CD4-positive, alpha-beta memory T cell (primary cell): ENCODE results near the gene APOH. TPM values are rescaled to one million over a fixed set of nuclear protein-coding genes. Genes with fewer than 3 reads are reported as not detected.

Experiments
- CTCF ChIA-PET: fragments of 350-600 bp; sonication (Branson Sonifier 250); formaldehyde crosslinking; loops from one replicate; lab custom pipeline; 2021; ENCODE audit warnings: inconsistent platforms; ENCODE audit not compliant: partially characterized antibody; lab: Charles Lee
- POLR2A ChIA-PET: fragments of 350-600 bp; sonication (Branson Sonifier 250); formaldehyde crosslinking; loops from one replicate; lab custom pipeline; 2021; ENCODE audit not compliant: partially characterized antibody; lab: Charles Lee
- DNase-seq, 5 donors: peaks; one replicate each; pipeline versions ENCODE4 v3.0.0 to v3.0.0-alpha.2; 2020 to 2022; ENCODE audit warnings: mixed read lengths in 1 of 5
- H3K27ac ChIP-seq: one replicate; pipeline ENCODE4 v1.7.0; 2013; ENCODE audit warnings: low read depth, low read length
- H3K27me3 ChIP-seq: 2 replicates; pipeline ENCODE4 v1.7.0; 2013; ENCODE audit warnings: mild to moderate bottlenecking, low read length, moderate library complexity; ENCODE audit not compliant: insufficient read depth
- H3K36me3 ChIP-seq: 2 replicates; pipeline ENCODE4 v1.7.0; 2013; ENCODE audit warnings: mild to moderate bottlenecking, low read length, moderate library complexity; ENCODE audit not compliant: insufficient read depth
- H3K4me1 ChIP-seq: 2 replicates; pipeline ENCODE4 v1.7.0; 2013; ENCODE audit warnings: mild to moderate bottlenecking, low read length, moderate library complexity; ENCODE audit not compliant: insufficient read depth
- H3K4me3 ChIP-seq, 2 donors: one replicate each; pipeline ENCODE4 v1.7.0; 2013; ENCODE audit warnings: low read length in 2 of 2, mild to moderate bottlenecking in 1 of 2
- H3K9me3 ChIP-seq, 2 donors: one replicate each; pipeline ENCODE4 v1.7.0; 2013; ENCODE audit warnings: low read length in 2 of 2, control low read depth in 1 of 2; ENCODE audit not compliant: control insufficient read depth in 1 of 2
- H3K27ac Mint-ChIP-seq, 7 donors: one replicate each; pipeline ENCODE4 v1.8.0; 2020 to 2021; ENCODE audit warnings: mixed read lengths in 7 of 7, mild to moderate bottlenecking in 6 of 7, inconsistent platforms in 3 of 7, moderate library complexity in 3 of 7
- H3K27me3 Mint-ChIP-seq, 2 donors: one replicate each; pipeline ENCODE4 v1.8.0; 2020 to 2021; ENCODE audit warnings: mixed read lengths in 2 of 2
- H3K36me3 Mint-ChIP-seq, 2 donors: one replicate each; pipeline ENCODE4 v1.8.0; 2020 to 2021; ENCODE audit warnings: mixed read lengths in 2 of 2, inconsistent platforms in 1 of 2, mild to moderate bottlenecking in 1 of 2
- H3K4me1 Mint-ChIP-seq, 4 donors: one replicate each; pipeline ENCODE4 v1.8.0; 2020 to 2021; ENCODE audit warnings: mixed read lengths in 4 of 4, mild to moderate bottlenecking in 1 of 4
- H3K4me3 Mint-ChIP-seq, 8 donors: one replicate each; pipeline ENCODE4 v1.8.0; 2020 to 2021; ENCODE audit warnings: mixed read lengths in 8 of 8, mild to moderate bottlenecking in 7 of 8, moderate library complexity in 6 of 8, inconsistent platforms in 3 of 8
- H3K9me3 Mint-ChIP-seq, 8 donors: one replicate each; pipeline ENCODE4 v1.8.0; 2020 to 2021; ENCODE audit warnings: mixed read lengths in 8 of 8, mild to moderate bottlenecking in 5 of 8, inconsistent platforms in 3 of 8, moderate library complexity in 1 of 8
- intact Hi-C: fragments of 100-400 bp; cut with micrococcal nuclease; formaldehyde crosslinking; loops from one replicate; pipeline ENCODE4 v1.15.1; 2023
- polyA plus RNA-seq, 2 donors: library from polyadenylated mRNA; unstranded; fragments of 300-500 nt; fragmentation: Illumina TruSeq; gene quantifications; one replicate each; pipeline ENCODE4 v1.2.3, GENCODE V29; 2021
- total RNA-seq, 2 experiments: library from RNA; stranded (reverse); gene quantifications; one replicate each; pipeline ENCODE4 v1.2.3, GENCODE V29; 2021

Gene APOH
- total and polyA plus RNA-seq, 4 experiments from 2014 or later, result 0.44 TPM; not detected in 3

GRCh38 chr17:66214884-66215528 is 14.2 kb downstream of the APOH start:
- H3K36me3 Mint-ChIP-seq, result no peaks in the 10 kb centered on the region
- POLR2A ChIA-PET, result no interaction called here
- H3K27ac ChIP-seq, result no peak overlapping the region
- H3K4me3 Mint-ChIP-seq, result no peak overlapping the region
- H3K4me1 Mint-ChIP-seq, result no peaks in the 10 kb centered on the region
- no peaks in the 10 kb centered on the region for H3K9me3 ChIP-seq
- H3K27me3 ChIP-seq, result peaks cover 4% of the 10 kb centered on the region
- no peaks in the 10 kb centered on the region for H3K36me3 ChIP-seq
- CTCF ChIA-PET, result interaction anchor here (0.7 to 4.4 kb wide), 2 partner anchors 13 to 444 kb away, joined by 3 to 28 read pairs; no protein-coding TSS in a partner anchor
- no peak overlapping the region for H3K4me3 ChIP-seq
- no peak for DNase-seq
- intact Hi-C loops, result no loop called here
- no peak overlapping the region for H3K27ac Mint-ChIP-seq
- H3K27me3 Mint-ChIP-seq, result peaks cover 0 to 4% of the 10 kb centered on the region in 2 donors
- no peaks in the 10 kb centered on the region for H3K4me1 ChIP-seq
- H3K9me3 Mint-ChIP-seq, result no peaks in the 10 kb centered on the region

GRCh38 chr17:66211047-66211810 is 18.0 kb downstream of the APOH start:
- Histone ChIP-seq H3K9me3 (no peaks in the 10 kb centered on the region), H3K4me3 (no peak overlapping the region), H3K36me3 (no peaks in the 10 kb centered on the region), H3K27ac (no peak overlapping the region), H3K4me1 (no peaks in the 10 kb centered on the region), H3K27me3 (no peaks in the 10 kb centered on the region)
- H3K9me3 Mint-ChIP-seq, result peaks cover 0 to 7% (median 0%) of the 10 kb centered on the region in 8 donors
- no peaks in the 10 kb centered on the region for H3K36me3 Mint-ChIP-seq
- intact Hi-C loops, result no loop called here
- CTCF ChIA-PET, result interaction anchor here (4.4 kb wide), 1 partner anchor 9 kb away, joined by 28 read pairs; no protein-coding TSS in a partner anchor
- H3K27ac Mint-ChIP-seq, result peak overlapping the region in 1 of 7 donors; percentile 81
- no peak for DNase-seq
- H3K4me3 Mint-ChIP-seq, result no peak overlapping the region
- peaks cover 0 to 5% (median 0%) of the 10 kb centered on the region in 4 donors for H3K4me1 Mint-ChIP-seq
- peaks cover 0 to 4% of the 10 kb centered on the region in 2 donors for H3K27me3 Mint-ChIP-seq
- POLR2A ChIA-PET, result no interaction called here

GRCh38 chr17:66210208-66210574 is 19.0 kb downstream of the APOH start:
- Mint-ChIP-seq H3K9me3 (peaks cover 0 to 7% (median 0%) of the 10 kb centered on the region in 8 donors), H3K4me3 (peak overlapping the region in 1 of 8 donors; percentile 26), H3K4me1 (peaks cover 0 to 5% (median 0%) of the 10 kb centered on the region in 4 donors), H3K27me3 (peaks cover 0 to 1% of the 10 kb centered on the region in 2 donors), H3K36me3 (no peaks in the 10 kb centered on the region), H3K27ac (no peak overlapping the region)
- POLR2A ChIA-PET, result no interaction called here
- intact Hi-C loops, result no loop called here
- H3K36me3 ChIP-seq, result no peaks in the 10 kb centered on the region
- no peak overlapping the region for H3K27ac ChIP-seq
- no peaks in the 10 kb centered on the region for H3K27me3 ChIP-seq
- H3K4me3 ChIP-seq, result no peak overlapping the region
- no peaks in the 10 kb centered on the region for H3K9me3 ChIP-seq
- no peak for DNase-seq
- CTCF ChIA-PET, result no interaction called here
- no peaks in the 10 kb centered on the region for H3K4me1 ChIP-seq

GRCh38 chr17:66207936-66208335 is 21.3 kb downstream of the APOH start:
- intact Hi-C loops, result no loop called here
- no peaks in the 10 kb centered on the region for H3K9me3 ChIP-seq
- peak overlapping the region in 2 of 7 donors; percentile 31 to 50 for H3K27ac Mint-ChIP-seq
- H3K27ac ChIP-seq, result no peak overlapping the region
- H3K4me3 Mint-ChIP-seq, result no peak overlapping the region
- no peaks in the 10 kb centered on the region for H3K36me3 ChIP-seq
- peaks cover 0 to 7% (median 0%) of the 10 kb centered on the region in 8 donors for H3K9me3 Mint-ChIP-seq
- H3K4me1 ChIP-seq, result no peaks in the 10 kb centered on the region
- POLR2A ChIA-PET, result no interaction called here
- H3K27me3 ChIP-seq, result no peaks in the 10 kb centered on the region
- no peak for DNase-seq
- peaks cover 0 to 5% (median 0%) of the 10 kb centered on the region in 4 donors for H3K4me1 Mint-ChIP-seq
- no peak overlapping the region for H3K4me3 ChIP-seq
- H3K36me3 Mint-ChIP-seq, result no peaks in the 10 kb centered on the region
- CTCF ChIA-PET, result no interaction called here
- H3K27me3 Mint-ChIP-seq, result peaks cover 0 to 1% of the 10 kb centered on the region in 2 donors

GRCh38 chr17:66203274-66204015 is 25.8 kb downstream of the APOH start:
- peak overlapping the region in 1 of 7 donors; percentile 14 for H3K27ac Mint-ChIP-seq

GRCh38 chr17:66200685-66201092 is 28.5 kb downstream of the APOH start:
- Histone ChIP-seq H3K36me3 (no peaks in the 10 kb centered on the region), H3K9me3 (no peaks in the 10 kb centered on the region), H3K4me3 (no peak overlapping the region), H3K27ac (no peak overlapping the region), H3K4me1 (peaks cover 23% of the 10 kb centered on the region), H3K27me3 (no peaks in the 10 kb centered on the region)
- Mint-ChIP-seq H3K4me1 (peaks cover 15 to 22% (median 18%) of the 10 kb centered on the region in 4 donors), H3K4me3 (peak overlapping the region in 6 of 8 donors; percentile 14 to 63 (median 44)), H3K36me3 (no peaks in the 10 kb centered on the region), H3K27me3 (no peaks in the 10 kb centered on the region), H3K27ac (peak overlapping the region in 5 of 7 donors; percentile 43 to 66 (median 58)), H3K9me3 (peaks cover 0 to 4% (median 0%) of the 10 kb centered on the region in 8 donors)
- POLR2A ChIA-PET, result interaction anchor here (0.7 to 1.2 kb wide), 3 partner anchors 345 to 473 kb away, joined by 3 to 4 read pairs (median 3); no protein-coding TSS in a partner anchor
- CTCF ChIA-PET, result interaction anchor here (0.6 to 5.2 kb wide), 29 partner anchors 11 to 1020 kb away, joined by 3 to 47 read pairs (median 3); partner anchors contain the start of gene CEP112
- intact Hi-C loops, result loop anchor here (1.0 to 5.0 kb wide), 7 partner anchors 46 to 517 kb away; partner anchors contain the start of gene PRKCA
- peak; percentile 50 to 62 (median 55) for DNase-seq

More at GRCh38 chr17:66203274-66204015, 25.8 kb downstream of the APOH start:
- H3K27me3 Mint-ChIP-seq, result no peaks in the 10 kb centered on the region
- ChIA-PET CTCF (interaction anchor here (1.5 to 5.2 kb wide), 7 partner anchors 10 to 365 kb away, joined by 5 to 47 read pairs (median 24); partner anchors contain the start of gene CEP112), POLR2A (no interaction called here)
- H3K36me3 Mint-ChIP-seq, result no peaks in the 10 kb centered on the region
- no peak overlapping the region for H3K27ac ChIP-seq
- peaks cover 15 to 22% (median 18%) of the 10 kb centered on the region in 4 donors for H3K4me1 Mint-ChIP-seq
- peaks cover 23% of the 10 kb centered on the region for H3K4me1 ChIP-seq
- H3K27me3 ChIP-seq, result no peaks in the 10 kb centered on the region
- H3K9me3 ChIP-seq, result no peaks in the 10 kb centered on the region
- no peak overlapping the region for H3K4me3 ChIP-seq
- DNase-seq, result no peak
- H3K36me3 ChIP-seq, result no peaks in the 10 kb centered on the region
- intact Hi-C loops, result loop anchor here (5.0 kb wide), 2 partner anchors 99 to 514 kb away; partner anchors contain the start of gene PRKCA
- H3K4me3 Mint-ChIP-seq, result no peak overlapping the region
- peaks cover 0 to 7% (median 0%) of the 10 kb centered on the region in 8 donors for H3K9me3 Mint-ChIP-seq
